GM18505 (cell line): ENCODE data around the gene TRAPPC10.

Source experiments
- ATAC-seq: cut with Tn5 transposase; IDR thresholded peaks from one replicate; pipeline ENCODE4 v1.9.1; 2021; ENCODE audit not compliant: unreplicated experiment
- POLR2A ChIP-seq: IDR thresholded peaks from 4 replicates; pipeline ENCODE4 v1.6.1; 2011; ENCODE audit warnings: borderline replicate concordance; ENCODE audit not compliant: insufficient read depth, insufficient read length; ENCODE audit errors: extremely low read depth

The TRAPPC10 gene

GRCh38 chr21:44000360-44000759 lies 11.7 kb upstream of the TRAPPC10 start:
- no peak for TF ChIP-seq POLR2A
- no peak for ATAC-seq

GRCh38 chr21:44002511-44002910 lies 9.6 kb upstream of the TRAPPC10 start:
- no peak for TF ChIP-seq POLR2A
- ATAC-seq = no peak

- no peak for ATAC-seq
These were observed 8.7 kb upstream of the TRAPPC10 start for GRCh38 chr21:44003307-44003966.

GRCh38 chr21:44005071-44005470 lies 7.0 kb upstream of the TRAPPC10 start:
- no peak for ATAC-seq

More at GRCh38 chr21:44003307-44003966, 8.7 kb upstream of the TRAPPC10 start:
- no peak for TF ChIP-seq POLR2A

GRCh38 chr21:44005593-44005992 lies 6.5 kb upstream of the TRAPPC10 start:
- no peak for TF ChIP-seq POLR2A
- ATAC-seq = no peak

More at GRCh38 chr21:44005071-44005470, 7.0 kb upstream of the TRAPPC10 start:
- no peak for TF ChIP-seq POLR2A

GRCh38 chr21:44006017-44006619 lies 6.0 kb upstream of the TRAPPC10 start:
- ATAC-seq = no peak
- TF ChIP-seq POLR2A = no peak

GRCh38 chr21:44006656-44007055 lies 5.5 kb upstream of the TRAPPC10 start:
- TF ChIP-seq POLR2A = no peak
- no peak for ATAC-seq

- ATAC-seq = no peak
- TF ChIP-seq POLR2A = no peak
These were observed 1.7 kb upstream of the TRAPPC10 start for GRCh38 chr21:44010429-44010828.

- TF ChIP-seq POLR2A = no peak
- no peak for ATAC-seq
These were observed 986 bp upstream of the TRAPPC10 start for GRCh38 chr21:44011123-44011522.

- no peak for TF ChIP-seq POLR2A
- peak; percentile 67 for ATAC-seq
These were observed 618 bp downstream of the TRAPPC10 start for GRCh38 chr21:44012474-44013379.

- ATAC-seq = no peak
- TF ChIP-seq POLR2A = no peak
These were observed 1.4 kb downstream of the TRAPPC10 start for GRCh38 chr21:44013380-44014088.

- no peak for TF ChIP-seq POLR2A
- no peak for ATAC-seq
These were observed 5.5 kb downstream of the TRAPPC10 start for GRCh38 chr21:44017601-44018000.

- TF ChIP-seq POLR2A = no peak
- no peak for ATAC-seq
These were observed 6.0 kb downstream of the TRAPPC10 start for GRCh38 chr21:44018127-44018526.
